HFF-Myc (cell line): Measurements from ENCODE around the gene QSER1.

Source experiments
- DNase-seq: peaks from one replicate; pipeline ENCODE4 v3.0.0-alpha.2; 2011; ENCODE audit warnings: low read depth; ENCODE audit errors: extremely low read depth
- H3K4me3 ChIP-seq: replicated peaks from 2 replicates; pipeline ENCODE4 v1.5.1; 2011; ENCODE audit warnings: low read depth, mild to moderate bottlenecking, control low read depth, low read length
- CTCF ChIP-seq: IDR thresholded peaks from 2 replicates; pipeline ENCODE4 v1.5.1; 2012; ENCODE audit warnings: mild to moderate bottlenecking, low read depth, low read length, control low read depth; ENCODE audit errors: missing control alignments

Gene QSER1

DNA sequence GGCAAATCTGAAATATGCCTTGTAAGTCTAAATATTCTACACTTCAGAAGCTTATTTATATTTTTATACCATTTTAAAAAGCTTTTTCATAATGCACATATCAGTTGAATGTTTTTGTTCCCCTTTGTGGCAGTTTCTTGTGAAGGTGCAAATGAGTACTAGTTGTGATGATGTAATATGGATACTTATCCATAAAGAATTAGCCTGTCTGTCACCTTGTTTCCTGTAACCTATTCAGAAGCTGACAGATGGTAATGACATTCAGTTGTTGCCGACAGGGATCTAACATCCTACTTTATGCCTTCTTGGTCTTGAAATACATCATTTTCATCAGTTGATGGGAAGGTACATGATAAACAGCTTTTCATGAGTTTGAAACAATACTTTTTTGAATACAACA is 2.9 kb downstream of the QSER1 start:
- H3K4me3 ChIP-seq, result 0 out of 2 replicates have a peak overlapping the region, but pooled peaks have one; percentile 89
- DNase-seq, result no peak
- TF ChIP-seq CTCF, result no peak

DNA sequence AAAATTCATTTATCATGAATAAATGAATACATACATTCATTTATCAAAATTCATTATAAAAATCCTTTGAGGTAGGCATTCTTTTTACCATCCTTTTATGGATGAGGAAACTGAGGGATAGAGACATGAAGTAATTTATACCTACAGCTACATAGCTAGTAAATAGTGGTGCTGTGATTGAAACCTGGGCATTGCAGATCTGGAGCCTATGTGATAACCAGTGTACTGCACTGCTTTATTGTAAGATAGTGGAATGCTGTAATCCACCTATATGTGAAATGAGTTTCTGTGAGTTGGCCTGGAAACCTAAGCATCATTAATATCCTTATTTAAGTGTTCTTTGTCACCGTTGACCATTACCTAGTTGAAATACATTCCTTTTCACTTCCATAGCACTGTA is 4.5 kb downstream of the QSER1 start:
- no peak overlapping the region for H3K4me3 ChIP-seq
- no peak for TF ChIP-seq CTCF
- DNase-seq, result no peak

DNA sequence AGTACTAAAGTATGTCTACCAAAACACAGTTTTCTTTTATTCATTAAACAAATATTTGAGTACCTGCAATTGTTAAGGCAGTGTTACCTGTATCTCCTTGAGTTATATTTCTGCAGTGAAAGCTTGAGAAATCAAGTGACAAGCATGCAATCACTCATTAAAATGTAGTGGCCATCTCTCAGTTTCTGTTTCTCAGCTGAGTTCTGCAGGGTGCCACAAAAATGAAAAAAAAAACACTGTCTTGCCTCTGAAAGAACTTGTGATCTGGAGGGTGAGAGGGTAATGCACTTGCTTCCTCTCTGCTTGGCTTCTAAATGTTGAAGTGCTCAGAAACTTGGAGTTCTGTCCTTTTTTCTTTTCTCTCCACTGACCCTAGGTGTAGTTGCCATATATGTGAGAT is 6.8 kb downstream of the QSER1 start:
- no peak overlapping the region for H3K4me3 ChIP-seq
- no peak for DNase-seq
- no peak for TF ChIP-seq CTCF

DNA sequence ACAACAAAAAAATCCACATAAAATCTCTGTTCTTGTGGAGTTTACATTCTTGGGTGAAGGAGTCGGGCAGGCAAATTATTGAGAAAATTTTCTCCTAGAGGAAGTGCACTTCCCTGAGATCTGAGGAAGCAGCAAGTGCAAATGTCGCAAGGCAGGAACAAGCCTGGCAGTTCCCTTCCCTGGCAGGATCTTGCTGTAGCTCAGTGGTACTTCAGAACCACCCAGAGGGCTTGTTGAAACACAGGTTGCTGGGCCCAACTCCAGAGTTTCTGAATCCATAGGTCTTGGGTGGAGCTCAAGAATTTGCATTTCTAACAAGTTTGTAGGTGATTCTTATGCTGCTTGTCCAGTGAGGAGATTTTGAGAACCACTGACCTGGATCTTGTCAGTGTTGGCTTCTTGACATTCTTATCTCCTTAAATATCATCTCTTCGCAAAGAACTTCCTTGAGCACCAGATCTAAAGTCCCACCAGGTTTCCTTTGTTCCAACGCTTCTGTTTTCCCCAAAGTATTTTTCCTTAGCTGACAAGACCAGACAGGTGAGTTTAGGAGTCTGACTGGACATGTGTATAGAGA is 9.6 kb downstream of the QSER1 start:
- TF ChIP-seq CTCF, result no peak
- no peak for DNase-seq
- H3K4me3 ChIP-seq, result no peak overlapping the region

DNA sequence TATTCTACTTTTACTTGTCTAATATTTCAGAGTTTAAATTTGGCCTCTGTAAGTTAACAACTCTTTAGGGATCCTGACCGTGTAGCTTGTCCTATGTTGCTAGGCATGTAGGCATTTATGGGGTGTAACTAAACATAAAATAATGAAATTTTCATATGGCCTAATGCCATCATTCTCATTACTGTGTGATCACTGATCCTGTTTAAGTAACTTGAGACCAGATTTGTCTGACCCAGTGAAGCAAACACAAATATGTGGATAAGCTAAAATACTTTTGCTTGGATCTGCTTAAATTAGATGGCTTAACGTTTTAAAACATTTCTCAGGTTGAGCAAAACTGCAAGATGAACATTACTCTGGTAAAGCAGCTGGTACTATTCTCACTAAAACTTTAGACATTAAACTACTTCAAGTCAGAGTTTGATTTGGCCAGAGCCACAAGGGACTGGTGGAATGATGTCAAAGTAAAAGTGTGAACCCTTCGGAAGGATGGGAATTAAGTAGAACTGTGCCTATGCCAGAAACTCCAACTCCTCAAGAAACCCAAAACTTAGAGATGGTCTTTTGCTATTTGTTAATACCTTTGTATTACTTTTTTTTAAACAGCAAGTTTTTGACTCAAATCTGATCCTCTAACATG is 12.5 kb downstream of the QSER1 start:
- no peak for TF ChIP-seq CTCF
- H3K4me3 ChIP-seq, result no peak overlapping the region
- DNase-seq, result no peak

- H3K4me3 ChIP-seq, result no peak overlapping the region
- DNase-seq, result no peak
- TF ChIP-seq CTCF, result no peak
Observed at GRCh38 chr11:32908619-32909018, 16.0 kb downstream of the QSER1 start.

DNA sequence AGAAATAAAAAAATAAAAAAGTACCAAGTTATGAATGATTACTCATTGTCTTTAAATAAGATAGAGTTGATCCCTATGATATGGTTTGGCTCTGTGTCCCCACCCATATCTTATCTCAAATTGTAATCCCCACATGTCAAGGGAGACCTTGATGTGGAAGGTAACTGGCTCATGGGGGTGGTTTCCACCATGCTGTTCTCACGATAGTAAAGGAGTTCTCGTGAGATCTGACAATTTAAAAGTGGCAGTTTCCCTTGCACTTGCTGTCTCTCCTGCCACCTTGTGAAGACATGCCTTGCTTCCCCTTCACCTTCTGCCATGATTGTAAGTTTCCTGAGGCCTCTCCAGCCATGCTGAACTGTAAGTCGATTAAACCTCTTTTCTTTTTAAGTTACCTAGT is 18.8 kb downstream of the QSER1 start:
- TF ChIP-seq CTCF, result no peak
- no peak for DNase-seq
- H3K4me3 ChIP-seq, result no peak overlapping the region
